HG02970 (cell line): ENCODE data around the gene ACTN1.

ENCODE experiments used
- ATAC-seq: cut with Tn5 transposase; IDR thresholded peaks from one replicate; pipeline ENCODE4 v1.9.1; 2021; ENCODE audit warnings: mild to moderate bottlenecking, moderate library complexity, moderate number of reproducible peaks; ENCODE audit not compliant: unreplicated experiment, low FRiP score

ACTN1 gene

GRCh38 chr14:68893566-68893965 lies 85.5 kb downstream of the ACTN1 start:
- no peak for ATAC-seq

- ATAC-seq, result no peak
Observed at GRCh38 chr14:68892961-68893360, 86.1 kb downstream of the ACTN1 start.

GRCh38 chr14:68891851-68892660 lies 87.0 kb downstream of the ACTN1 start:
- ATAC-seq, result no peak

GRCh38 chr14:68890173-68890931 lies 88.8 kb downstream of the ACTN1 start:
- no peak for ATAC-seq

- no peak for ATAC-seq
Observed at GRCh38 chr14:68888883-68889282, 90.2 kb downstream of the ACTN1 start.

- no peak for ATAC-seq
Observed at GRCh38 chr14:68888025-68888850, 90.9 kb downstream of the ACTN1 start.

- ATAC-seq, result no peak
Observed at GRCh38 chr14:68886109-68886434, 93.0 kb downstream of the ACTN1 start.

- ATAC-seq, result no peak
Observed at GRCh38 chr14:68885226-68886108, 93.6 kb downstream of the ACTN1 start.

- no peak for ATAC-seq
Observed at GRCh38 chr14:68884031-68885030, 94.8 kb downstream of the ACTN1 start.

GRCh38 chr14:68882235-68882634 lies 96.9 kb downstream of the ACTN1 start:
- no peak for ATAC-seq

- no peak for ATAC-seq
Observed at GRCh38 chr14:68881396-68881795, 97.7 kb downstream of the ACTN1 start.

- no peak for ATAC-seq
Observed at GRCh38 chr14:68880581-68881105, 98.5 kb downstream of the ACTN1 start.

- ATAC-seq, result no peak
Observed at GRCh38 chr14:68879841-68880575, 99.1 kb downstream of the ACTN1 start.

- no peak for ATAC-seq
Observed at GRCh38 chr14:68879321-68879781, 99.8 kb downstream of the ACTN1 start.

GRCh38 chr14:68878908-68879307 lies 100.2 kb downstream of the ACTN1 start:
- ATAC-seq, result no peak

GRCh38 chr14:68877993-68878575 lies 101.0 kb downstream of the ACTN1 start:
- no peak for ATAC-seq

GRCh38 chr14:68876976-68877375 lies 102.1 kb downstream of the ACTN1 start:
- ATAC-seq, result no peak
